Hematopoietic multipotent progenitor cell treated with erythropoietin and hydrocortisone succinate and interleukin-3 and kit ligand, for 8 days (in vitro differentiated cells): ENCODE measurements around the gene SOX1.

Experiments
- DNase-seq: peaks from one replicate; pipeline ENCODE4 v3.0.0-alpha.2; 2015

Gene SOX1

DNA sequence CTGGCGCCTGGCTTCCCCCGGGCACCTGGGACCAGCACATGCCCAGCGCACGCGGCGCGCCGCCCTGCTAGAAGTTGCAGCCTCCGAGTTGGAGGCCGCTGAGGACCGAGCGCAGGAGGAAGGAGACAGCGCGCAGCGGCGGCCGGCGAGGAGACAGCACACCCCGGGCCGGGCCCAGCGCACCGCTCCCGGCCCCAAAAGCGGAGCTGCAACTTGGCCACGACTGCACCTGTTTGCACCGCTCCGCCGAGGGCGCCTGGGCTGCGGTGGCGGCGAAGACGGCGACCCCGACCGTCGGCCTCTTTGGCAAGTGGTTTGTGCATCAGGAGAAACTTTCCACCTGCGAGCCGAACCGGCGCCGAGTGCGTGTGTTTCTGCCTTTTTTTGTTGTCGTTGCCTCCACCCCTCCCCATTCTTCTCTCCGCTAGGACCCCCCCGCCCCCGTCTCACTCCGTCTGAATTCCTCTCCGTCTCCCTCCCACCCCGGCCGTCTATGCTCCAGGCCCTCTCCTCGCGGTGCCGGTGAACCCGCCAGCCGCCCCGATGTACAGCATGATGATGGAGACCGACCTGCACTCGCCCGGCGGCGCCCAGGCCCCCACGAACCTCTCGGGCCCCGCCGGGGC lies at the start of gene SOX1:
Gene SOX1 (plus strand): TSS at position 34 of the 626 bp plus-strand sequence. CDS start 510 bp downstream, at position 544.
- no peak for DNase-seq

DNA sequence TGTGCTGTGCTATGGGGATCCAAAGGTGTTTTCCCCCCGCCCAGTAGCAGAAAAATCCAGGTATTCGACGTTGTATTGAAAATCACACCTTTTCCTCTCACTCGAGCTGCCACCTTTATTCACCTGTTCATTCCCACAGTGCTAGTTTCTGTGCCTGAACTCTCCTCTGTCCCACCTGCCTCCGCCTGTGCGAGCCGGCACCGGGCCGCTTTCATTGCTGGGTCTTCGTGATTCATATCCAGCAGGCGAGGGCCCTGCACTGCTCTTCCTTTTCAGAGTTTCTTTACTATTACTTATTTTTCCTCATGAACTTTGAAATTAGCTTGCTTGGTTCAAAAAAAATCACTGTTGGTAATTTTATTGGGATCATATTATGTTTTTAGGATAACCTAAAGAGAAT lies 42.4 kb upstream of the SOX1 start:
- no peak for DNase-seq

DNA sequence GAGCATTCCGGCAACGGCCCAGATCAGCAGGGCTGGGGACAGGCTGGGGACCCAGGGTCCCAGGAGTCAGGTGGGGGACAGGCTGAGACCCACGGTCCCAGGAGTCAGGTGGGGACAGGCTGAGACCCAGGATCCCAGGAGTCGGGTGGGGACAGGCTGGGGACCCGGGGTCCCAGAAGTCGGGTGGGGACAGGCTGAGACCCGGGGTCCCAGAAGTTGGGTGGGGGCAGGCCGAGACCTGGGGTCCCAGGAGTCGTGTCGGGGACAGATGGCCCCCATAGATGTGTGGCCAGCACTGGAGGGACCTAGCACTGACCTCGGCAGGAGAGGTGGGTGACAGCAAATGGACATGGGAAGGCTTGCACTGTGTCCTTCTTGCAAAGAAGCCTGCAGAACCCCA lies 39.7 kb upstream of the SOX1 start:
- DNase-seq: no peak

DNA sequence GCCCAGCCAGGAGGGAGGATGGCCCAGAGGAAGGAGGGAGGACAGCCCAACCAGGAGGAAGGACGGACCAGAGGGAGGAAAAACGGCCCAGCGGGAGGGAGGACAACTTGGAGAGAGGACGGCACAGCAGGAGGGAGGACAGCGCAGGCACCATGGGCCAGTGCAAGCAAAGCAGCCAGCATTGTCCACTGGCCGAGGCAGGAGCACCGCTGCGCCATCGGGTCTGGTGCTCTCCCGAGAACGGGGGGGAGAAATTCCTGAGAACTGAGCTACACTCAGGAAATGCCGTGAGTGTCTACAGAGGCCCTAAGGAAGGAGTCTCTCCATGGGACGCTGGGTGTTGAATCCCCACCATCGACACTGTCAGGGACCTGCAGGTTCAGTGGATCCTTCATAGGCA lies 38.5 kb upstream of the SOX1 start:
- DNase-seq: no peak

DNA sequence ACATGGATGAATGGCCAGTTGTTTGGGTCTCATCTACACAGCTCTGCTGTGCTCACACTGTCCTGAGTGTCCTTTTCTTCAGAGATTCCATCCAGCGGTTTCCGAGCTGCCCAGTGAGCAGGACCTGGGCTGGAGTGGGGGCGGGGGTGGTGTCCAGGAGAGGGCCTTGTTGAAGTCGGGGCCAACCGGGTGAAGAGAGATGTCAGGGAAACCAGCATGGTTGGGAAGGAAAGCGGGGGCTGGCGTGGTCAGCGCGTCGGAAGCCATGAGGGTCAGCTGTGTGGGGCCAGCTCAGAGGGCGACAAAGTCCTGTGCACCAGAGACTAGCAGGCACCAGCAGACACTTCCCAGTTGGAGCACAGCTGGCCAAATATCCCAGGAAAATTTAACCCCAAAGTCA lies 37.8 kb upstream of the SOX1 start:
- DNase-seq: no peak

DNA sequence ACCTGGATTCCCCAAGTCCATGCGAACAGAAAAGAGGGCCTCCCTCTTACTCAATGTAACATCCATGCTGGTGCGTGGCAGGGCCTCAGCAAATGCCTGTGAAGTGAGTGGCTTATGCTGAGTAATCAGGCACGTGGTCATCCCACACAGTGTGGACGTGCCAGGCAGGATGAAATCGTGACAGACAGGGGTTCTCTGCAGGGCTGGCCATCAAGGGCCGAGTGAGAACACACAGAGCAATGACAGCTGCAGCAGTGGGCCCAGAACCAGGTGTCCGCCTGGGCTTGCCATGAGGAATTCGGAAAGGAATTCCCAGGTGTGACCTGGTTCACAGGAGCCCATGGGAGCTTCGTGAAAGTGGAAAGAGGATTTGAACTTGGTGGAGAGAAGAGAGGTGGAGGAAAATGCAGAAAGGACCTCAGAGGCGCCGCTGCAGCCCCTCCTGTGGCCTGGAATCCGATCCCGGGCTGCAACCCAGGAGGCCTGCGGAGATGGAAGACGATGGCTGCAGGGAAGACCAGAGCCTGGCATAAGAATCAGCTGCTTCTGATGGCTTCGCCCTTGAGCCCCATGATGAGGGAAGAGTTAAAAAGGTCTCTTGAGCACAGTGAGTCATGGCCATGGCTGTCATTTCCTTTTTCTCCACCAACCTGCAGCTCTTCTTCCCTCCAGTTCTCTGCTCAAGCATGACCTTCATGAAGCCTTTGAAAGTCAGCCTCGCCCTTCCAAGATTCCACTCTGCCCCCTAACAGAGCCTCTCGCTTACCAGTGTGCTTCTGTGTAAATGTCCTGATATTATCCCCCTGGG lies 34.6 kb upstream of the SOX1 start:
- DNase-seq: no peak

DNA sequence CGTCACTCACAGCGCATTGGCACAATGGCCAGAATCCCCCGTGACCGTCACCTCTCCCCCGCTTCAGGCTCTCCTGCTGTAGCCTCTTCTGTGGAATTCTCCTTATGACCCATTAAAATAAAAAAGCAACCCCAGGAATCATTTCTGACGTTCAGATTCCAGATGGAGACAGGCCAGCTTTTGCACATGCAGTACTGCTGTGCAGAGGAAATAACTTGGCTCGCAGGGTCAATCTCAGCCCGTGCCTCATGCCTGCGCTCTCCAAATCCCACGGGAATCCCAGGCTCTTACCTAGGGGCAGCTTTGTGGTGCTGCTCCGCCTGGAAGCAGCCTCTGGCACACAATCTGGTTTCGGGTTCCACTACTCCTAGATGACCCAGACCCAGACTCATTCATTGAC lies 32.7 kb upstream of the SOX1 start:
- DNase-seq: no peak

DNA sequence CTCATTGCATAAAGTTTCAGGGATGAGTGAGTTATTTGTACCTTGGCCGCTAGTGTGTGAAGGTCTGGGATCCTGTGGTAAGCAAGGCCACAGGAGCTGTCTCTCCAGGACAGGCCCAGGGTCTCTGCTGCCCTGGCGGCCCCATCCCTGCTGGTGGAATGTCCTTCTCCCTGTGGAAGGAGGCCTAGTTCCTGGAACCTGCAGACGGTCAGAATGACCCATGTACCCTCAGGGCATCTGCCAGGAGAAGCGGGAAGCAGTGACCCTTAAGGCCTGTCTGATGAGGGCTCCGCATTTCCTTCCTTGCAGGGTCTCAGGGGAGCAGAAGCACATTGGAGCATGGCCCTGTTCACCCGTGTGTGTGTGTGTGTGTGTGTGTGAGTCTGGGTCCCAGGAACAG lies 32.1 kb upstream of the SOX1 start:
- DNase-seq: no peak

DNA sequence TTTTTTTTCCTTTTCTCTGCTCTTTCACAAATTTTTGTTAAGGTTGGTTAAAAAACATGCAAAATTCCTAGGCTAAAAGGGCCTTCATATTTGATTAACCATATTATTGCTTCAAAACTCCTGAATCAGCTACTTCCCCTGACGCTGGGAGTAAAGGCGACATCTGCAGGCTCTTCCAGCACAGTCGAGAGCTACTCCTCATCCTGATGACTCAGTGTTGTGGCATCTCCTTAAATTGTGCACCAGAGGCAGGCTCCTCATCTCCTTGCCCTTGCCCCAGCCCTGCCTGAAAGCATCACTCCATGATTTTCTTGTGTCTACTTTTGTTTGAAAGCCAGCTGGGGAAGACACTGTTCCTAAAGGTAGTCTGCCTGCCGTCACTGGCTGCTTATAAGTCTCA lies 24.5 kb upstream of the SOX1 start:
- DNase-seq: no peak

DNA sequence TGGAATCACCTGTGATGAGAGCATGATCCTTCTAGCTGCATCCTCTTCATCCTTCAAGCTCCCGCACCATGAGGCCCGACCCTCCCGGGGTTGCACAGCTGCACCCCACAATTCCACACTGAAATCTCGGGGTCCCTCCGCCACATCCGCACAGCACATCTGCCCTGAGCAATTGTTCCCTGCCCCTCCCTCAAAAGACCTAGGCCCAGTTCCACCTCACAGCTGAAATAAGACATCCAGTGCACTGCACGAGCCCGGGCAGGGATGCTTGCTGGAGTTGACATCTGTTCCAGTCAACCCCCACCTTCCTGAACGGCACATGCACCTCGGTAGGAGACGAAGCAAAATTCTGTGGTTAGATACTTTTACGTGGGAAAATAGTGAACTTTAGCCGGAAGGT lies 14.7 kb upstream of the SOX1 start:
- no peak for DNase-seq

DNA sequence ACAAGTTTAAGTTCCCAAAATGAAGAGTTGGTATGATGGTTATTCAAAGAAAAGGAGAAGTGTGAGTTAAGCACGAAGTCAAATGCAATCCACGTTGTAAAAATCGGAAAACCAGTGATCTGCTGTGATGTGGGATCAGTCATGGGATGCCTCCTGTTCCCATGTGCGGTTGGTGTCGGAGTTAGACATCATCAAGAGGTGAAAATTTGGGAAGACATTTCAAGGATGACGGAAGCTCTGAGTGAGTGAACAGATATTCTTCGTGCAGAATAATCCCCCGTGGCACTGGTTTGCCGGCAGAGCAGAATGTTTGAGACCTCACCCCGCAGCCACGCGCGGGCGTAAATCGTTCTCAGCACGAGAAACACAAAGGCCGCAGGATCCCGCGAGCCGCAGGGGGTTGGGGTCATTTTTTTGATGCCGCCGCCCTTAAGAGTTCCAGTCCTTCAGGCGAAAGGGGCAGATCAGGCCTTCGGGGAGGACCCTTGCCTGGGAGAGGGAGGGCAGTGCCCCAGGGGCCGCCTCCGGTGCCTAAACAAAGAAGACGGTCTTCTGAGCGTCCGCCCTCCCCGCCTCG lies 13.7 kb upstream of the SOX1 start:
- no peak for DNase-seq

DNA sequence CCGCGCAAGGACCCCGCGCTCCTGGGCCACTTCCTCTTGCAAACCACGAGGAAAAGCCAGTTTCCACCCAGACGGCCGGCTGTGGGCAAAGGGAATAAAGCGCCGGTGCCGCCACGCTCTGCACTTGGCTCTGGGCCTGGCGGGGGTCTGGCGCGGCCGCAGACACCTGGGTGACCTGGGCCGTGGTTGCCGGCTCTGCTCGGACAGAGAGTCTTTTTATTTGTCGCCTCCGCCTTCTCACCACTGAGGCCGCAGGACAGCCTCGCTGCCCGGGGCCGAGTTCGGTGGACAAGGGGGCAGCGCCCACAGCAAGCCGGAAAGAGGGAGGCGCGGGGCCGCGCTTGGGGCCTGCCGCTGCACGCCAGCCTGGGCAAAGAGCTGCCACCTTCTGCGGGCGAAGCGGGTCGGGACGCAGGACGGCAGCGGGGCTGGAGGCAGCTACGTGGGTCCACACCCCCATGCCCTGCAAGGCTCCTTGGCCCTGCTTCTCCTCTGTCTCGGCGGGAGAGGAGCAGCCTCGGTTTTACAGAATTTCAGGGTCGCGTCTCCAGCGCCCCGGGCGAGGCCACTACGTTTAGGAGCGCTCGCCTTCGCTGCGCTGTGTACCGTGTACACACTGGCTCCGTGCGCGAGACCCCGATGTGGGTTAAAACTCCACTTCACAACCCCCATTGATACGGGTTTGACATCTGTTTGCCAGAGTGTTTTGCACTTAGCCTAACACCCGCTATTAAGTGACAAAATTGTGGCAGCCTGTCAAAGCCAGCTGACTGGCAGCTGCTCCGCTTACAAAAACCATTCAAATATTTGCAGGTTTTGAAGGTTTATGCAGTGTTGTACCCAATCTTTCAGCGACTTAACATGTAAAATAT lies 13.0 kb upstream of the SOX1 start:
- no peak for DNase-seq

DNA sequence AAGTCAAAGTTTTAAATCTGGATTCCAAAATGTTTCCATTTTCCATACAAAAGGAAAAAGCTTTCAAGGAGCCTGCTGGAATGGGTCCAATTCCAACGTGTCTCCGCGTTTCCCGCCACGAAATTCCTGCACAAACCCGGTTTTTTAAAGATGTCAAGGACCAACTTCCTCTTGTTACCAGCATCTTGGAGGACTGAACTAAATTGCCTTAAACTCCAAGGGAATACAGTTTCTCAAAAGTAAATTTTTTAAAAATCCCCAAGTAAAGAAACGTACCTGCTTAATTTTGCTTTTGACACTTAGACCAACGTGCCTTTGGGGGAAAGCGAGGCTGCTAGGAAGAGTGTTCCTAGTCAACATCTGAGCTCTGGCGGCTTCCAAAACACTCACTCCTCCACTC lies 12.3 kb upstream of the SOX1 start:
- DNase-seq: no peak

DNA sequence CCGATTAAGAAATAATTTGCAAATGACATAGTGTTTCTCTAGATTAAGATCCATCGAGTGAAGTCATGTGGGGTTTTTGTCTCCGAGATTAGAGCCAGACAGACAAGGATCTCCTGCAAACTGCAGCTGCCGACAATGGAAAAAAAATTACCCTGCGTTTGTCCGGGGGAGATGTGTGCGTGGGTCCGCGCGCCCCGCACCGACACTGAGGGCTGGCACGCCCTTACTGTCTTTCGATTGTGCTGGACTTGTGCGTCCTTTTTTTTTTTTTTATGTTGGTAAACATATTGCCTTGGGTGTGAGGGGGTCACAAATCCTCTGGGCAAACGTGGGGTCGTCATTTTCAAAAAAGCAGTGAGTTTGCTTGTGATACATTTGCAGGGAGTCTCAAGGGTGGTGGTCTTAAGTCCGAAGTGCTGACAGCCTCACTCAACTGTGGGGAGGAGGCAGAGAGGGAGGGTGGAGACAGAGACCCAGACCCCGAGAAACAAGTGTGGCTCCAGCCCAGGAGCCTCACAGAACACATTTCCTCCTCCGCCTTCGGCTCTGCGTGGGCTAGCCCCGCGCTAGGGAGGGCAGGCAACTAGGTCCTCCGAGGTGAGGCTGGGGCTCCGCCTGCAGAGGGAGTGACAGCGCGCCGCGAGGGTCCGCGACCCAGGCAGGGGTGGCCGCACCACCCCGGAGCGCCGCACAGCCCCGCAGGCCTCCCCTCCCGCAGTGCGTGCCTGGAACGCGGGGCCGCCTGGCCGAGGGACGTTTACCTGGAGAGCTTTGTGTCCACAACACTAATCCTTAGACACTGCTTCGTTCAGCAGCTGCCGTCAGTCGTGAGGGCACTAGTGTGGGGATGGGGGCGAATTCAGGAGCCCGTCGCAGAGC lies 11.7 kb upstream of the SOX1 start:
- DNase-seq: no peak

DNA sequence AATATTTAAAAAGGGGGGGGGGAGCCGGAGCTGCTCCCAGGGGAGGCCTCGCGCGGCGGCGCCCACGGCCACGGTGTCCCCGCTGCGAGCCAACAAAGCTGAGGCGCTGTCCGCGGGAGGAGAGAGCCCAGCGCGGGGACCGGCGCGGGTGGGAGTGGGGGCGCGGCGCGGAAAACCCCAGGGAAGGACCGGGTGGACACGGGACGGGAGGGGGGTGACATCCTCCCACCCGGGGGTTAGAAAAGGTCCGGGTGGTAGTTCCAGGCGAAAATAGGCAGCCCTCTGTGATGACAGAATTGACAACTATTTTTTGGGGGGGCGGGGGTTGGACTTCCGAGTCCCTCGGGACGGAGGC lies 11.1 kb upstream of the SOX1 start:
- no peak for DNase-seq

DNA sequence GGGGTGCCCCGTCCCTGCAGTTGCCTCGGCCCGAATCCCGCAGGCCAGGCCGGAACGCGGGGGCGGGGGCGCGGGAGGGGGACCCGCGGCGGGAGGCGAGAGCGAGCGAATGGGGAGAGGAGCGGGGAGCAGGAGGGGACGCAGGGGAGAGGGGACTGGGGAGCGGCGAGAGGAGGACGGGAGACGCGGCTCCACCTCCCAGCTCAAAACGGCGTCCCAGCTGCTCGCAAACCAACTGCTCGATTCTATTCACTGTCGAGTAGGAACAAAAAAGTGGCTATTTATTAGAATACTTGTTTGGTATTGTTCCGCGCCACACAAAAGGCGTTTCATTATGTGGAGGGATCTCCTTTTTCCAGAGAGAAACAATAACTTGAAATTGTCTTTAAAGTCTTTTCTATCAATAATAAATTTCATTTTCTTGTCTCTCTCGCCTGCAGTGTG lies 10.6 kb upstream of the SOX1 start:
- DNase-seq: no peak

DNA sequence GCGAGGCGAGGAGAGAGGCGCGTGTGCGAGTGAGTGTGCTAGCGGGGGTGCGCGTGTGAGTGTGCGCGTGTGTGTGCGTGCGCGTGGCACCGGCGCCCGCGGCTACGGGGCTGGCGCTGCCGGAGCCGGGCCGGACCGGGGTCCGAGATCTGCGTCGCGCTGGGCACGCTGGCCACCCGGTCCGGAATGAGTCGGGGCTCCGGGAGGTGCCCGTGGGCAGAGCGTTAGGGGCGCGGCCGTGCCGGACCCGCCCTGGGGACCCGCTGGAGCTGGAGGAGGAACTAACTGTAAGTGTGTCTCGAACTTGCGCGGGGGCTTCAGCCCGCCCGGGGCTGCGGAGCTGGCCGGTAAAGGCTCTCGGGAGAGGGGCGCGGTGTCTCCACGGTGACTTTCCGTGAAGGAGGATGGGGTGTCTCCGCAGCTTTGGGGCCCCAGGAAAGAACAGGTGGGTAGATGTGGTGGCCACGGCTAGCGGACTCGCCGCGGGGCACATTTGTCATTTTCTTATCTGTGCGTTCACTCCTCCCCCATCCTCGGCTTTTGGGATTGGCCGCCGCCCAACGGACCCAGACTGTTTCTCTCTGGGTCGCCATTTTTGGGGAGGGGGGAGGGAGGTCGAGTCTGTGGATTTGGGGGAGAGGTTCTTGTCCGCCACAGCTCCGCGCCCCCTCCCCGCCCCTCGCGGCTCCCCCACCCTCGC lies 10.1 kb upstream of the SOX1 start:
- no peak for DNase-seq

DNA sequence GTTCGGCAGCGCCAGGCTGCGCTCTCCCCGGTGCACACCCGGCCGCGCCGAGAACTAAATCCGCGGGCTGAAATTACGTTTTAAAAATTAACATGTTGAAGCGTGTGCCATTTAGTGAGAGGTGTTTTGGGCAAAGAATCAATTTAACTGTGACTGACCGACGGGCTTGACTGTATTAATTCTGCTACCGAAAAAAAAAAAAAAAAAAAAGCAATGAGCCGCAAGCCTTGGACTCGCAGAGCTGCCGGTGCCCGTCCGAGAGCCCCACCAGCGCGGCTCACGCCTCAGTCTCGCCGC lies 9.6 kb upstream of the SOX1 start:
- DNase-seq: no peak

DNA sequence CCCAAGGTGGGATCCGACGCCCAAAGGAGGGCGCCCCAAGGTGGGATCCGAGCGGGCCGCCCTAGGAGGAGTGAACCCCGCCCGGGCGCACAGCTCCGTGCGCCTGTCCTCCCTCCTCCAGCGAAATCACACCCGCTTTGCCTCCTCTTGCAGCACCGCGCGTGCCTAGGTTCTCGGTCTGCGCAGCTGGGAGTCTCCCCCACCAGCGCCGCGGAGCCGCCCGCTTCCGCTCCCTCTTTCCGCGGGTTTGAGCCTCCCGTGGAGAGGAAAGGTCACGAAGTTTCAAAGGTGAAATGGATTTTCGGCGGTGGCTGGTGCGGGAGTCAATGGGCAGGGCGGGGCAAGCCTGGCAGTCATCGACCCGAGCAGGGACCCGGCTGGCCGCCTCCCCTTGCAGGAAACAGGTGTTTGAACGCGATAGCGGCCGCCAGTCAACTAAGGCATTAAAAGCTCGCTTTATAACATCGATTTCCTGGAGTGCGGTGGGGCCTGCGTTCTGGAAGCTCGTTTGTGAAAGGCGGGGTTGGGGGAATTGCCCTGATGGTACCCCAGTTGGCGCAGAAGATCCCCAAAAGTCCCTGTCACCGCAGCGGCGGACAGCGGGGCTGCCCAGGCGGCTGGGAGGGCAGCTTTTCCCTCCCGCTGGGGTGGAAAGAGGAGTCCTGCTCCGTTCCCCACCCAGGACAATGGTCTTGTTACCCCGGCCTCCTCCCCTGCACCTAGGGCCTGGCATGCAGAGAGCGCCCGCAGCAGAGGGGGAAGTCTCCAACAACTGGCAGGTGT lies 9.0 kb upstream of the SOX1 start:
- DNase-seq: peak; percentile 66

DNA sequence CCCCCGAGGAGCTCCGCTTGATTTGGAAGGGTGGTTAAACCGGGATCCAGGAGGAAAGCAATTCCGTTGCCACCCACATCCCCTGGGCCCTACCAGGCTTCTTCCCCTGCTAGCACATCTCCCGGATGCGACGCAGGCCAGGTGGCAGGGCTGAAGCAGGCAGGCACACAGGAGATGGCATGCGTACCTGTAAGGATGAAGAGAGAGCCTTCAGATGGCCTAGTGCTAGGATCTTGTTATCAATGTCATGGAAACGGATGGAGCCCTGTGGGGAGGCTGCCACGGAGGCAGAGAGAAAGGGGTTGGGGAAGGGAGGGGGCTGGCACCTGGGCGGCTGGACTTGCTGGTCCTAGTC lies 8.5 kb upstream of the SOX1 start:
- no peak for DNase-seq

DNA sequence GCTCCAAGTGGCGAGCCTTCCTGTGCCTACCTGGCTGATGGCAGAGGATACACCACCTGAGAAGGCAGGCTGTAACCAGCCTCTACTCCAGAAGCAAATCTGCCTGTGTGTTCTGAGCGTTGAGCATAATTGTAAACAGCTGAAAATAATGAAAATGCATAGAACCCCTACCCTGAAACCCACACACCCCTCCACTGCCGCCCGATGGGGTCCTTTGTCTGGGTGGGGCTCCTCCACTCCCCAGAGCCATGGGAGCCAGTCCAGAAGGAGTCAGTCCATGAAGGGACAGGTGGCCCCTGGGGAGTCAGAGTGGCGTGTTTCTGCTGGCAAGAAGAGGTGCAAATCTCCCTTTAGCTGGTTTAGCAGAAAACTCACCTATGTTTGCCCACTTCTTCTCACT lies 8.0 kb upstream of the SOX1 start:
- no peak for DNase-seq
